ENCODE data around the gene TEDC2. TPM values are rescaled to one million over a fixed set of nuclear protein-coding genes. Genes with fewer than 3 reads are reported as not detected.

The TEDC2 gene
- total and polyA plus RNA-seq, 10 of the 15 experiments (the other 5 are each of a cell fraction or from before 2014, with no cell fraction given) = 0.23 to 47.9 (median 19.1) TPM

DNA sequence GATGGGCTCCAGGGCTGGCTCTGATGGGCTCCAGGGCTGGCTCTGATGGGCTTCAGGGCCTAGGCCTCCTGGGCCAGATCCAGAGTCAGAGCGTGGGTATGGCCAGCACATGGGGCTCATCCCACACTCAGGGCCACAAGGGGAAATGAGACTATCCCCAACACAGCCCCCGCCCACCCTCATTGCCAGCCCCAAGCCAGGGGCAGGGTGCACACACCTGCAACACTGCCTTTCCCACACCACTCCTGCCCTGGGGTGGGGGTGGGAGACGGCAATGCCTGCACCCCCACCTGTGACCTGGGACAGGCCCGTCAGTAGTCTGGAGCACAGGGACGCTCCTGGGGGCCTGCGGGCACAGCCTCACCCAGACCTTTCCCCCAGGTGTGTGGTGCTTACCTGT, 39.5 kb downstream of the TEDC2 start (continued):
- TF ChIP-seq, protein P1, sequence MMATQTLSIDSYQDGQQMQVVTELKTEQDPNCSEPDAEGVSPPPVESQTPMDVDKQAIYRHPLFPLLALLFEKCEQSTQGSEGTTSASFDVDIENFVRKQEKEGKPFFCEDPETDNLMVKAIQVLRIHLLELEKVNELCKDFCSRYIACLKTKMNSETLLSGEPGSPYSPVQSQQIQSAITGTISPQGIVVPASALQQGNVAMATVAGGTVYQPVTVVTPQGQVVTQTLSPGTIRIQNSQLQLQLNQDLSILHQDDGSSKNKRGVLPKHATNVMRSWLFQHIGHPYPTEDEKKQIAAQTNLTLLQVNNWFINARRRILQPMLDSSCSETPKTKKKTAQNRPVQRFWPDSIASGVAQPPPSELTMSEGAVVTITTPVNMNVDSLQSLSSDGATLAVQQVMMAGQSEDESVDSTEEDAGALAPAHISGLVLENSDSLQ (IDR thresholded peaks at IDR 0.05) = no peak
- TF ChIP-seq SRF (IDR thresholded peaks at IDR 0.05; ENCODE audit: low read depth in 2 of 2, low read length in 2 of 2) = no peak
- no peak for TF ChIP-seq RAD21 (IDR thresholded peaks at IDR 0.05; ENCODE audit: insufficient read depth, low read depth, low read length)
- TF ChIP-seq, protein P2, sequence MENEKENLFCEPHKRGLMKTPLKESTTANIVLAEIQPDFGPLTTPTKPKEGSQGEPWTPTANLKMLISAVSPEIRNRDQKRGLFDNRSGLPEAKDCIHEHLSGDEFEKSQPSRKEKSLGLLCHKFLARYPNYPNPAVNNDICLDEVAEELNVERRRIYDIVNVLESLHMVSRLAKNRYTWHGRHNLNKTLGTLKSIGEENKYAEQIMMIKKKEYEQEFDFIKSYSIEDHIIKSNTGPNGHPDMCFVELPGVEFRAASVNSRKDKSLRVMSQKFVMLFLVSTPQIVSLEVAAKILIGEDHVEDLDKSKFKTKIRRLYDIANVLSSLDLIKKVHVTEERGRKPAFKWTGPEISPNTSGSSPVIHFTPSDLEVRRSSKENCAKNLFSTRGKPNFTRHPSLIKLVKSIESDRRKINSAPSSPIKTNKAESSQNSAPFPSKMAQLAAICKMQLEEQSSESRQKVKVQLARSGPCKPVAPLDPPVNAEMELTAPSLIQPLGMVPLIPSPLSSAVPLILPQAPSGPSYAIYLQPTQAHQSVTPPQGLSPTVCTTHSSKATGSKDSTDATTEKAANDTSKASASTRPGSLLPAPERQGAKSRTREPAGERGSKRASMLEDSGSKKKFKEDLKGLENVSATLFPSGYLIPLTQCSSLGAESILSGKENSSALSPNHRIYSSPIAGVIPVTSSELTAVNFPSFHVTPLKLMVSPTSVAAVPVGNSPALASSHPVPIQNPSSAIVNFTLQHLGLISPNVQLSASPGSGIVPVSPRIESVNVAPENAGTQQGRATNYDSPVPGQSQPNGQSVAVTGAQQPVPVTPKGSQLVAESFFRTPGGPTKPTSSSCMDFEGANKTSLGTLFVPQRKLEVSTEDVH (IDR thresholded peaks at IDR 0.05; ENCODE audit: low read depth, partially characterized antibody) = no peak
- TF ChIP-seq, protein P3, sequence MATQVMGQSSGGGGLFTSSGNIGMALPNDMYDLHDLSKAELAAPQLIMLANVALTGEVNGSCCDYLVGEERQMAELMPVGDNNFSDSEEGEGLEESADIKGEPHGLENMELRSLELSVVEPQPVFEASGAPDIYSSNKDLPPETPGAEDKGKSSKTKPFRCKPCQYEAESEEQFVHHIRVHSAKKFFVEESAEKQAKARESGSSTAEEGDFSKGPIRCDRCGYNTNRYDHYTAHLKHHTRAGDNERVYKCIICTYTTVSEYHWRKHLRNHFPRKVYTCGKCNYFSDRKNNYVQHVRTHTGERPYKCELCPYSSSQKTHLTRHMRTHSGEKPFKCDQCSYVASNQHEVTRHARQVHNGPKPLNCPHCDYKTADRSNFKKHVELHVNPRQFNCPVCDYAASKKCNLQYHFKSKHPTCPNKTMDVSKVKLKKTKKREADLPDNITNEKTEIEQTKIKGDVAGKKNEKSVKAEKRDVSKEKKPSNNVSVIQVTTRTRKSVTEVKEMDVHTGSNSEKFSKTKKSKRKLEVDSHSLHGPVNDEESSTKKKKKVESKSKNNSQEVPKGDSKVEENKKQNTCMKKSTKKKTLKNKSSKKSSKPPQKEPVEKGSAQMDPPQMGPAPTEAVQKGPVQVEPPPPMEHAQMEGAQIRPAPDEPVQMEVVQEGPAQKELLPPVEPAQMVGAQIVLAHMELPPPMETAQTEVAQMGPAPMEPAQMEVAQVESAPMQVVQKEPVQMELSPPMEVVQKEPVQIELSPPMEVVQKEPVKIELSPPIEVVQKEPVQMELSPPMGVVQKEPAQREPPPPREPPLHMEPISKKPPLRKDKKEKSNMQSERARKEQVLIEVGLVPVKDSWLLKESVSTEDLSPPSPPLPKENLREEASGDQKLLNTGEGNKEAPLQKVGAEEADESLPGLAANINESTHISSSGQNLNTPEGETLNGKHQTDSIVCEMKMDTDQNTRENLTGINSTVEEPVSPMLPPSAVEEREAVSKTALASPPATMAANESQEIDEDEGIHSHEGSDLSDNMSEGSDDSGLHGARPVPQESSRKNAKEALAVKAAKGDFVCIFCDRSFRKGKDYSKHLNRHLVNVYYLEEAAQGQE (IDR thresholded peaks at IDR 0.05; ENCODE audit: low read depth, low read length) = no peak

All from GM12878 (cell line).